IPS-18c (cell line): ENCODE results near the gene GABRE.
"Not testable (repeated sequence)": the region's sequence is repeated elsewhere in the genome, so short reads cannot be mapped to it uniquely, and the experiment has no call there.

ENCODE experiments used
- H3K4me3 ChIP-seq: 2 replicates; pipeline ENCODE4 v1.7.0; 2013; ENCODE audit warnings: low read depth, mild to moderate bottlenecking, low read length, moderate library complexity; ENCODE audit not compliant: insufficient read depth
- H3K9me3 ChIP-seq: one replicate; pipeline ENCODE4 v1.6.1; 2013; ENCODE audit warnings: mild to moderate bottlenecking, low read length, moderate library complexity; ENCODE audit not compliant: control insufficient read depth, insufficient read depth

Gene GABRE

DNA sequence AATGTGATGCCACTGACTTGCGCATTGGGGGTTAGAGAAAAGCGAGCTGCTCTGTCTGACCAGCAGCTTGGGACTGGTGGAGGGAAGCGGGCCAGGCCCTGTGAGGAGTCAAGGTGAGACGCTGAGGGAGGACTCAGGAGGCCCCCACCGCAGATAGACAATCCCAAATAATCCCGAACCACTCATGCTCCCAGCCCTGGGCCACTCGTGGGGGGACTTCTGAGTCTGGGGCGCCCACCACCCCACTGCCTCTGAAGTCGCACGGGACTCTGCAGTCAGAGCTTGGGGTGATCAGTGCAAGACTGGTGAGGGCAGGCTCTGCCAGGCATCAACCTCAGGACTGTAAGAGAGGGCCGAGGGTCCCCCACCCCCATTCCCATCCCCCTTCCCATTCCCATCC, 54.9 kb downstream of the GABRE start:
- H3K9me3 ChIP-seq: peaks cover 11% of the 10 kb centered on the region
- H3K4me3 ChIP-seq: no peak overlapping the region

DNA sequence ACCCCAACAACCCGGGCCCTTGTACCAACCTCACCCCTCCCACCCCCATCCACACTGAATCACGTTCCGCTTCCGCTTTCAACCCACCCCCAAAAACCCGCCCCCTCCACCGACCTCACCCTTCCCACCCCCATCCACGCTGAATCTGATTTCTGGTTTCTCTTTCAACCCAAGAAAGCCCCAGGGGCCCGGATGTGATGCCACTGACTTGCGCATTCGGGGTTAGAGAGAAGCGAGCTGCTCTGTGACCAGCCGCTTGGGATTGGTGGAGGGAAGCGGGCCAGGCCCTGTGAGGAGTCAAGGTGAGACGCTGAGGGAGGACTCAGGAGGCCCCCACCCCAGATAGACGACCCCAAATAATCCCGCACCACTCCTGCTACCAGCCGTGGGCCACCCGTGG, 55.7 kb downstream of the GABRE start:
- H3K4me3 ChIP-seq: not testable (repeated sequence)
- H3K9me3 ChIP-seq: peaks cover 11% of the 10 kb centered on the region

DNA sequence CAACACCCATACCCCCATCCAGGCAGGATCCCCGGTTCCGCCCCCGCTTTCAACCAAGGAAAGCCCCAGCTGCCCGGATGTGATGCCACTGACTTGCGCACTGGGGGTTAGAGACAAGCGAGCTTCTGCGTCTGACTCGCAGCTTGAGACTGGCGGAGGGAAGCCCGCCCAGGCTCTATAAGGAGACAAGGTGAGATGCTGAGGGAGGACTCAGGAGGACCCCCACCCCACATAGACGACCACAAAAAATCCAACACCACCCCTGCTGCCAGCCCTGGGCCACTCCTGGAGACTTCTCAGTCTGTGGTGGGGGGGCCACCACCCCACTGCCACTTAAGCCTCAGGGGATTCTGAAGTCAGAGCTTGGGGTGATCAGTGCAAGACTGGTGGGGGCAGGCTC, 61.7 kb downstream of the GABRE start, which contains the start of gene MAGEA4:
Gene MAGEA4, plus strand, starts transcription at position 110 of the 400 bp plus-strand sequence. CDS start 10,776 bp downstream, outside the sequence.
- H3K9me3 ChIP-seq: no peaks in the 10 kb centered on the region
- H3K4me3 ChIP-seq: no peak within 1 kb of the TSS

DNA sequence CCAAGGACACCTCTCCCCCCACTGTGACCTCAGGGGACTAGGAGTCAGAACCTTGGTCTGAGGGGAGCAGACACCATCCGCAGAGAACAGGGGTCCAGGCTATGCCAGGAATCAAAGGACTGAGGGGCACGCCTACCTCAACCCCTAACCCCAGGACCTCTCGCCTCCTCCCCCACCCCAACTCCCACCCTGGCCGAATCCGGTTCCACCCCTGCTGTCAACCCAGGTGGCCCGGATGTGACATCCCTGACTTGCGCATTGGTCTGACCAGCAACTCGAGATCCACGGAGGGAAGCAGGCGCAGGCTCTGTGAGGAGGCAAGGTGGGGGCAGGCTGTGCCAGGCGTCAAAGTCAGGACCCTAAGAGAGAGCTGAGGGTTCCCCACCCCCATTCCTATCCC, 62.3 kb downstream of the GABRE start:
- Histone ChIP-seq H3K9me3 (no peaks in the 10 kb centered on the region), H3K4me3 (no peak overlapping the region)

DNA sequence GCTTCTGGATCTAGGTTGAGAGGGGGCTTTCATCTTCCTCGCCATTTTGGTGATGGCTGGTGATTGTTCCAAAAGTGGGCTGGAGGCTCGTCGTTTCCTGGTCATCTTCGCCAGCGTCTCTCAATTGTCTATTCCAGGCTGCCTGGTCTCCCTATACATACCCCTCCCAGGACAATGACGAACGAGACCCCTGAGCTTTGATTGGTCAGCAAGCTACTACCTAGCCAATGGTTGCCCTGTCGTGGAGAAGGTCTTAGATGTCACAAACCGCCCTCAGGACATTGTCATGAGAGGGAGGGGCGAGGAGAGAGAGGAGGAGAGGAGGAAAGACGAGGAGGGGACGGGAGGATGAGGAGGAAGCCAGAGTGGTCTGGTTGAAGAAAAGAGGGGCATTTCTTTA, 69.5 kb downstream of the GABRE start:
- H3K4me3 ChIP-seq: no peak overlapping the region
- peaks cover 3% of the 10 kb centered on the region for H3K9me3 ChIP-seq
